OCI-M2 (cell line): ENCODE data around the gene BDH1.

Experiments
- DNase-seq: peaks from one replicate; lab custom pipeline; 2025; ENCODE audit not compliant: unreplicated experiment; lab: John Stamatoyannopoulos, UW

The BDH1 gene

DNA sequence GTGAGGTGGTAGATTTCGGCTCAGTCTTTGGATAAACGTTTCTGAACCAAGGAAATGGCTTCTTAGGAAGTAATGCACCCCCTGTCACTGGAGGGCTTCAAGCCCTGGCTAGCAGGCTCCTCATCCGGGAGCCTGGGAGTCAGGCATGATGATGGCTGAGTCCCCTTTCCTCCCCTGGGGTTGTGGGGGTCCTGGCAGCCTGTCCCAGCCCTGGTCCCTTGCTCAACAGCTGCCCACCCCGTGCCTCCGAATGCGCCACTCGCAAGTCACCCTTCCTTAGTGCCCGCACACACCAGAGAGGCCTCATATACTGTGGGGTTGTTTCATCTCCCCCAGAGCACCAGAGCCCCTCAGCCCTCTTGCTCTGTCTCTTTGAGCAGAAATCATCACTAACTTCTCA, 48.2 kb downstream of the BDH1 start:
- no peak for DNase-seq

- no peak for DNase-seq
These were observed 48.7 kb downstream of the BDH1 start for GRCh38 chr3:197507081-197507480.

- no peak for DNase-seq
These were observed 49.8 kb downstream of the BDH1 start for GRCh38 chr3:197505796-197506548.

DNA sequence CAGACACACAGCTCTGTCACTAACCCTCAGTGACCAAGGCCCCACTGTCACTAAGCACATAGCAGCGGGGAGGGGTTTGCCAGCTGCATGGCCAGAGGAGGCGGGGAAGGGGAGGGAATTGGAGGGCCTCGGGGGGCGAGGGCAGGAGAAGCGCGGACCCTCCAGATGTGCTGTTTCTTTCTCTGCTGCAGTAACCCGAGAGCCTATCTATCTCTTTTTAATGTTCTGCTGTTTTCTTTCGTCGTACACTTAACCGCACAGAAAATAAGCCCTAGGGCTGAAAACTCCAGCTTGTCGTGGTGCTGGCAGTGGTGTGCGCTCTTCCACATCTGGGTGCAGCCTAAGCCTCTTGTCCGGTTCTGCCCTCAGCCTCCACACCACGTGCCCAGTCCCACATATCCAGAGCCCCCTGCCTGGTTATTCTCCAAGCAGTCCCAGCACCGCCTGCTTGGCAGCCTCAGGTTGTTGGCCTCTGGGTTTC, 51.1 kb downstream of the BDH1 start:
- DNase-seq: no peak

DNA sequence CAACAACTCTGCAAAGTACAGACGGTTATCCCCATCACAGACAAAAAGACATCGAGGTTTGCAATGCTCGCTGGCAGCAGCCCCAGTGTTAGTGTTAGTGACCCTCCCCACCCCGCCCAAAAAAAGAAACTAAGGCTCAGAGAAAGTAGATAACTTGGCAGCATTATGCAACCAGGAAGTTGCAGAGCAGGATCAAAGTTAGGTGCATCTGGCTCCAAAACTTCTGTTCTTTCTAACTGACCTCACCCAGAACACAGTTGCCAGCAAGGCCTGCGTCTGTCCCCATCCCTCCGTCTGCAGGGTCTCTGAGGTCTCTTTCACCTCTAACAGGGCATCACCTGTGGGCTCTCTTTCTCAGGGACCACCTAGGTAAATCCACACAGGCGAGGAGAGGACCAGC, 51.5 kb downstream of the BDH1 start:
- no peak for DNase-seq

GRCh38 chr3:197503652-197504051, 52.1 kb downstream of the BDH1 start:
- DNase-seq: no peak

DNA sequence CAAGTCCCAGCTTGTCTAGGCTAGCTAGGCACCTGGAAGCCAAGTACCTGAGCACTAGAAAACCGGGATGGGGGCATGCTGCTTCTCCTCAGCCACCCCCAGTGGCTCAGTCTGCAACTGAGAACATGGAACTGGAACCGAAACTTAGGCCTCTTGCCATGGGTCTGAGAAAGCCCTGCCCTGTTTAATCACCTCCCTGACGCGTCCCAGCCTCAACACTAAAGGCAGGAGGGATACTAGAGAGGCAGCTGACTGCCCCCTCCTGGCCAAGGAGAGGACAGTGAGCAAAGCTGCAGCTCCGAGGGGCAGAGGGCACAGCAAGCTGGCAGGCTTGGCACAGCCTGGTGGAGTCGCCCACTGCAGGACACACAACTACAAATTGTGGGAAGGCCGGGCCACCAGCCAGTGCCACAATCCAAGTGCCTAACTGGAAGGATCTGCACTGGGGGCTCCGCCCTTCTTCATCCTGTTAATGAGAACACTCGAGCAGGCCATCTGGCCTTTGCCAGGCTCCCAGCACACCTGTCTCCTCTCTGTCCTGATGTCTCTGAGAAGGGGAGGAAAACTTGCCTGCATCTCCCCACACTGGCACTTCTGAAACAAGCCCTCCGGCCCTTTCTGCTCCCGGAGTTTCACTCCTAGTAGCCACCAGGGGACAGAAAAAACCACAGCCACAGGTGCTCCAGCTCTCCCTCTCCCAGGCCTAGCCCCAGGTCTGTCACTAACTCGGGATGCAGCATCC, 53.7 kb downstream of the BDH1 start:
- DNase-seq: no peak

DNA sequence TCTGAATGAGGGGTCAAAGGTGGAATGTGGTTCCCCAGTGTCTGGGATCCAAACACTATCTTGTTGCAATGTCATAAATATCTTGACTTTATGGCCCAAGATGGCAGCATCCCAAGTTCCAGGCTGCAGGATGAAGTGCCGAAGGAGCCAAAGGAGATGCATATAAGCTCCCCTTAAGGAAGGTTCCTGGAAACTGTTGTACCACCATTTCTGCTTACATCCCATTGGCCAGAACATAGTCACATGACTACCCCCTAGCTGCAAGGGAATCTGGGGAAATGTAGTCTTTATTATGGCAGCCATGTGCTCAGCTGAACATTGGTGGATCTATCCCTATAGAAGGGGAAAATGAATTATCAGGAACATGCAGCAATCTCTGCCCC, 54.3 kb downstream of the BDH1 start:
- DNase-seq: no peak

DNA sequence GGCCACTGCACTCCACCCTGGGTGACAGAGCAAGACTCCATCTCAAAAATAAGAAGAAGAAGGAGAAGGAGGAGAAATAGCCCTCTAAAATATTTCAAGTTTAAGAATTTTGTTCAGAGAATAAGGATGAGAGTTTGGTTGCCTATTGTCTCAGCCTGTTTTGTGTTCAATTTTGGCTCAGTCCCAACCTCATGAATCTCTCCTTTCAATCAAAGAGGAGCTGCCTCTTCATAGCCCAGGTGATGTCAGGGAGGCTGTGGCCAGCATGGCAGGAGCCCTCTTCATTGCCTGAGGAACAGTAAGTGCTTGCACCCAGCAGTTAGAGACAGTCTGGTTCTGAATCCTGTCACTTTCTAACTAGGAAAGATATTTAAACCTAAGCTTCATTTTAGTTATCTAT, 55.0 kb downstream of the BDH1 start:
- DNase-seq: no peak

DNA sequence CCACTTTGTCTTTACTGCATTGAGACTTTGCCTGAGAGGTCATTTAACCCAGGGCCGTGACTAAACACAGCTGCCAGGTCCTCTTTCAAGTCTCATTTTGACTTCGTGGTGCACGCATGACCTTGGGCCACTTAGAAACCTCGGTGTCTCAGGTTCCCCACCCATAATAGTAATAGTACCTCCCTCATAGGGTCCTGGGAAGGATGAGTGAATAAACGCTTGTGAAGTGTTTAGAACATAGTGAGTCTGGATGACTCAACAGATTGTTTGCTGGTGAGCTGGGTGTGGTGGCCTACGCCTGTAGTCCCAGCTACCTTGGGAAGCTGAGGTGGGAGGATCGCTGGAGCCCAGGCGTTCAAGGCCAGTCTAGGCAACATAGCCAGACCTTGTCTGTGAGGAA, 56.3 kb downstream of the BDH1 start:
- DNase-seq: no peak

GRCh38 chr3:197498499-197499241, 57.1 kb downstream of the BDH1 start:
- no peak for DNase-seq

GRCh38 chr3:197496746-197497125, 59.0 kb downstream of the BDH1 start:
- no peak for DNase-seq

DNA sequence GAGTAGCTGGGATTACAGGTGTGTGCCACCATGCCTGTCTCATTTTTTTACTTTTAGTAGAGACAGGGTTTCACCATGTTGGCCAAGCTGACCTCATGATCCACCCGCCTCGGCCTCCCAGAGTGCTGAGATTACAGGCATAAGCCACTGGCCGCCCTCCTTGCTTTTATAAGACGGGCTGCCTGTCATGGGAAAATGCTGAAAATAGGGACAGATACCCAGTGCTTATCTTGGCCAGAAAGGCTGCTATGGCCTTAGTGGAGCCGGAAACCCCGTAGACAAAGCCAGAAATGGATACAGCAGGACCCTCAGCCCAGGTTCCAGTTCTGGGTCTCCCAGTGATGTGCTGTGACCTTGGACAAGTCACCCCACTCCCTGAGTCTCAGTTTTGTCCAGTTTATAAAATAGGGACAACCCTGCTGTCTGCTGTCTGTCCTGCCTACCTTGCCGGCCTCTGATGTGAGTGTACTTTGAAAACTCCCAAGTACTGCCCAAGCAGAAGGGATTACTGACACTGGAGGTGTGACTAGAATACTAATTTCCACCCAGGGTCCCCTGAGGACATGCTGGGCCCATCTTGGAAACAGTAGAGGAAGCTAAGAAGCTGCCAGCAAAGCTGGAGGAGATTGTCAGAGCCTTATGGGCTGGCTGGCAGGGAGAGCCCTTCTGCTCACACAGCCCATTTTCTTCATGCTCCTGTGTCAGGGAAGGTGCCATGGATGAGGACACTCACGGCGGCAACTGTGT, 59.6 kb downstream of the BDH1 start:
- DNase-seq: no peak

- DNase-seq: no peak
These were observed 60.3 kb downstream of the BDH1 start for GRCh38 chr3:197495499-197495898.

GRCh38 chr3:197495059-197495455, 60.7 kb downstream of the BDH1 start:
- no peak for DNase-seq

- no peak for DNase-seq
These were observed 61.3 kb downstream of the BDH1 start for GRCh38 chr3:197494366-197495058.

- DNase-seq: no peak
These were observed 62.7 kb downstream of the BDH1 start for GRCh38 chr3:197493049-197493448.

- no peak for DNase-seq
These were observed 63.7 kb downstream of the BDH1 start for GRCh38 chr3:197491923-197492664.

DNA sequence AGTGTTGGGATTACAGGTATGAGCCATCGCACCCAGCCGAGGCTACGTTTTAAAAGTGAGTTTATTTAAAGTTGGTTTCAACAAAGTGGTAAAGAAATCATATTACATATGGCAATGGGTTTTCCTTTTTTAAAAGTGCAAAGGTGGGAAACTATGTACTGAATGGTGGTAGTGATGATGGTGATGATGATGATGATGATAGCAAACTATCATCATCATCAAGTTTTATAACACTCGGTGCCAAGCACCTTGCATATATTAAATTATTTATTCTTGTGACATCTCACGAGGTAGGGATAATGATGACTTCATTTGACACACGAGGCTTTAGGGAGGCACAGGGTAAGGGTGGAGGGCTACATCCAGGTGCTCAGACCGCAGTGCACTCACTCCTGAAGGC, 64.3 kb downstream of the BDH1 start:
- DNase-seq: no peak
